Adipocyte (in vitro differentiated cells): ENCODE data around the gene GOLGA1.
"Not testable (repeated sequence)": the region's sequence is repeated elsewhere in the genome, so short reads cannot be mapped to it uniquely, and the experiment has no call there.

Experiments used
- DNase-seq: peaks from one replicate; pipeline ENCODE4 v3.0.0-alpha.2; 2015; ENCODE audit warnings: low read depth
- H3K27me3 ChIP-seq: replicated peaks from 2 replicates; pipeline ENCODE4 v1.7.0; 2013; ENCODE audit warnings: mild to moderate bottlenecking, low read length, moderate library complexity; ENCODE audit not compliant: control insufficient read depth, insufficient read depth
- H3K36me3 ChIP-seq: 2 replicates; pipeline ENCODE4 v1.7.0; 2013; ENCODE audit warnings: low read length, mild to moderate bottlenecking, moderate library complexity; ENCODE audit not compliant: control insufficient read depth, insufficient read depth, severe bottlenecking
- H3K4me1 ChIP-seq: 2 replicates; pipeline ENCODE4 v1.7.0; 2013; ENCODE audit warnings: mild to moderate bottlenecking, low read length, moderate library complexity; ENCODE audit not compliant: control insufficient read depth, insufficient read depth
- H3K4me3 ChIP-seq: 2 replicates; pipeline ENCODE4 v1.7.0; 2013; ENCODE audit warnings: mild to moderate bottlenecking, low read length, moderate library complexity
- H3K9ac ChIP-seq: 2 replicates; pipeline ENCODE4 v1.7.0; 2013; ENCODE audit warnings: mild to moderate bottlenecking, low read length, moderate library complexity
- H3K9me3 ChIP-seq: 2 replicates; pipeline ENCODE4 v1.7.0; 2013; ENCODE audit warnings: mild to moderate bottlenecking, low read length, moderate library complexity; ENCODE audit not compliant: control insufficient read depth

Gene GOLGA1

GRCh38 chr9:124932333-124932732 lies 8.6 kb downstream of the GOLGA1 start:
- H3K9me3 ChIP-seq, result no peaks in the 10 kb centered on the region
- no peak overlapping the region for H3K4me3 ChIP-seq
- H3K4me1 ChIP-seq, result no peaks in the 10 kb centered on the region
- H3K27me3 ChIP-seq, result no peaks in the 10 kb centered on the region
- H3K9ac ChIP-seq, result no peak overlapping the region
- H3K36me3 ChIP-seq, result peaks cover 72% of the 10 kb centered on the region
- no peak for DNase-seq

- Histone ChIP-seq H3K4me3 (no peak overlapping the region), H3K27me3 (no peaks in the 10 kb centered on the region), H3K9ac (no peak overlapping the region), H3K36me3 (peaks cover 76% of the 10 kb centered on the region), H3K9me3 (no peaks in the 10 kb centered on the region), H3K4me1 (no peaks in the 10 kb centered on the region)
- no peak for DNase-seq
Observed at GRCh38 chr9:124929464-124929863, 11.4 kb downstream of the GOLGA1 start.

- Histone ChIP-seq H3K4me1 (no peaks in the 10 kb centered on the region), H3K9ac (no peak overlapping the region), H3K4me3 (no peak overlapping the region), H3K27me3 (no peaks in the 10 kb centered on the region), H3K36me3 (peaks cover 73% of the 10 kb centered on the region), H3K9me3 (no peaks in the 10 kb centered on the region)
- DNase-seq, result no peak
Observed at GRCh38 chr9:124928116-124928515, 12.8 kb downstream of the GOLGA1 start.

GRCh38 chr9:124920394-124920793 lies 20.5 kb downstream of the GOLGA1 start:
- not testable (repeated sequence) for H3K9me3 ChIP-seq, H3K9ac ChIP-seq, DNase-seq, H3K4me3 ChIP-seq, H3K27me3 ChIP-seq, H3K4me1 ChIP-seq
- peaks cover 59% of the 10 kb centered on the region for H3K36me3 ChIP-seq

GRCh38 chr9:124914753-124915405 lies 26.0 kb downstream of the GOLGA1 start:
- DNase-seq, result no peak
- peaks cover 66% of the 10 kb centered on the region for H3K36me3 ChIP-seq
- H3K27me3 ChIP-seq, result no peaks in the 10 kb centered on the region
- no peak overlapping the region for H3K9ac ChIP-seq
- H3K4me3 ChIP-seq, result no peak overlapping the region
- H3K9me3 ChIP-seq, result no peaks in the 10 kb centered on the region
- peaks cover 3% of the 10 kb centered on the region for H3K4me1 ChIP-seq

- H3K9ac ChIP-seq, result no peak overlapping the region
- H3K27me3 ChIP-seq, result no peaks in the 10 kb centered on the region
- H3K36me3 ChIP-seq, result peaks cover 52% of the 10 kb centered on the region
- no peak overlapping the region for H3K4me3 ChIP-seq
- H3K9me3 ChIP-seq, result no peaks in the 10 kb centered on the region
- no peak for DNase-seq
- peaks cover 6% of the 10 kb centered on the region for H3K4me1 ChIP-seq
Observed at GRCh38 chr9:124913378-124913777, 27.5 kb downstream of the GOLGA1 start.

GRCh38 chr9:124911766-124912165 lies 29.1 kb downstream of the GOLGA1 start:
- Histone ChIP-seq H3K9ac (no peak overlapping the region), H3K4me1 (peaks cover 9% of the 10 kb centered on the region), H3K36me3 (peaks cover 63% of the 10 kb centered on the region), H3K4me3 (no peak overlapping the region), H3K9me3 (no peaks in the 10 kb centered on the region), H3K27me3 (no peaks in the 10 kb centered on the region)
- DNase-seq, result no peak

GRCh38 chr9:124908098-124908497 lies 32.8 kb downstream of the GOLGA1 start:
- Histone ChIP-seq H3K27me3 (no peaks in the 10 kb centered on the region), H3K36me3 (peaks cover 44% of the 10 kb centered on the region), H3K9me3 (no peaks in the 10 kb centered on the region), H3K9ac (no peak overlapping the region), H3K4me3 (no peak overlapping the region), H3K4me1 (peaks cover 9% of the 10 kb centered on the region)
- no peak for DNase-seq

GRCh38 chr9:124906966-124907365 lies 33.9 kb downstream of the GOLGA1 start:
- H3K36me3 ChIP-seq, result peaks cover 33% of the 10 kb centered on the region
- H3K27me3 ChIP-seq, result no peaks in the 10 kb centered on the region
- H3K4me1 ChIP-seq, result peaks cover 9% of the 10 kb centered on the region
- H3K4me3 ChIP-seq, result no peak overlapping the region
- H3K9me3 ChIP-seq, result no peaks in the 10 kb centered on the region
- no peak for DNase-seq
- no peak overlapping the region for H3K9ac ChIP-seq

- H3K4me1 ChIP-seq, result peaks cover 5% of the 10 kb centered on the region
- no peaks in the 10 kb centered on the region for H3K9me3 ChIP-seq
- H3K9ac ChIP-seq, result no peak overlapping the region
- no peak overlapping the region for H3K4me3 ChIP-seq
- H3K27me3 ChIP-seq, result no peaks in the 10 kb centered on the region
- DNase-seq, result no peak
- peaks cover 44% of the 10 kb centered on the region for H3K36me3 ChIP-seq
Observed at GRCh38 chr9:124899845-124900244, 41.0 kb downstream of the GOLGA1 start.

- Histone ChIP-seq H3K9ac (no peak overlapping the region), H3K9me3 (no peaks in the 10 kb centered on the region), H3K27me3 (no peaks in the 10 kb centered on the region), H3K36me3 (peaks cover 57% of the 10 kb centered on the region), H3K4me3 (no peak overlapping the region), H3K4me1 (peaks cover 8% of the 10 kb centered on the region)
- no peak for DNase-seq
Observed at GRCh38 chr9:124897570-124898460, 43.1 kb downstream of the GOLGA1 start.
